ENCODE data around the gene TIPARP. TPM values are rescaled to one million over a fixed set of nuclear protein-coding genes. Genes with fewer than 3 reads are reported as not detected.
"Not testable (repeated sequence)": the region's sequence is repeated elsewhere in the genome, so short reads cannot be mapped to it uniquely, and the experiment has no call there.

TIPARP gene
- total RNA-seq, 1 donor from 2014 or later, result 34.0 TPM

DNA sequence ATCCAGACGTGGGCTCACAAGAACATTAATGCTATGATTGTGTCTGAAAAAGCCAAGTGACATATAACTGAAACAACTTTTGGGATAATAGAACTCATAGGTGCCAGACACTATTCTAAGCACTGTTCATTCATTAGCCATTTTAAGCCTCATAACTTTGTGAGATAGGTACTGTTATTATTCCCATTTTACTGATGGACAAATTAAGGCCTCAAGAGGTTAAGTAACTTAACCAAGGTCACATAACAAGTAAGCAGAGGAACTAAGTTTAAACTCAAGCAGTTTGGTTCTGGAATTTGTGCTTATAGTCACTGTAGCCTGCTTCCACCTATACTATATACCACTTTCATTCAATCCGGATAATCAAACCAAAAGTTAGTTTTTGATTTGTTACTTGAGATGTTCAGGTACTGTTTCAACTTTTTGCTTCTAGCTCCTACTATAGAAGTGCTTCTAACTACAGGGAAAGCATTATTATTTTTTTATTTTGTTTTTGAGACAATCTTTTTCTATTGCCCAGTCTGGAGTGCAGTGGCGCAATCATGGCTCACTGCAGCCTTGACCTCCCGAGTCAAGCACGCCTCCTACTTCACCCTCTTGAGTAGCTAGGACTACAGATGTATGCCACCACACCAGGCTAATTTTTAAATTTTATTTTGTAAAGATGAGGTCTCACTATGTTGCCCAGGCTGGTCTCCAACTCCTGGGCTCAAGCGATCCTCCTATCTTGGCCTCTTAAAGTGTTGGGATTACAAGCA is 41.9 kb downstream of the TIPARP start:
- no peak for DNase-seq

DNA sequence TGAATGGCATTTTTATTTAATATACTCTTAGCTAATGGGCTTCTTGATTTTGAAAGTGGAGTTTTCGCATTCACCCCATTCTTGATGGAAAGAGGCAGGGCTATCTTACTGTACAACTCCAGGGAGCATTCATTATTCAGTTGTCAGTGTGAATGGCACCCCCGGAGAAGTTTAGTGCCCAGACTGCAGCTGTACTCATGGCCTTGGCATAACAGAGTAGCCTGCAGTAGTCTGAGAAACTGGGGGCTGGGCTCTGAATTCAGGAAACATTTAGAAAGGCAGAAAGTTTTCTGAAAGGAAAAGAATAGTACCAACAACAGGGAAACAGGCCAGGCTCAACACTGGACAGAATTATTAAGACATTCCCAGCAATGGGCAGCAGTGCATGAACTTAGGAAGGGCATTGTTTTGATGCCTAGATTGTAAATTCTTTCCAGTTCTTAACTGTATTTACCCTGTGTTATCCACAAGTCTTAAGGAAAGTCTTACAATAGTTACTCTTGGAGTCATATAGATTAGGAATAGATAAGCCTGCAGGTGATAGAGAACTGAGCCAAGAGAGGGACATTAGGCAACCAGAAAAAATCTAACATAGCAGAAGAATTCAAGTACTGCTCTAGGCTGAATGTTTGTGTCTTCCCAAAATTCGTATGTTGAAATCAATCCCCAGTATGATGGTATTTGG is 44.4 kb downstream of the TIPARP start:
- no peak for DNase-seq

DNA sequence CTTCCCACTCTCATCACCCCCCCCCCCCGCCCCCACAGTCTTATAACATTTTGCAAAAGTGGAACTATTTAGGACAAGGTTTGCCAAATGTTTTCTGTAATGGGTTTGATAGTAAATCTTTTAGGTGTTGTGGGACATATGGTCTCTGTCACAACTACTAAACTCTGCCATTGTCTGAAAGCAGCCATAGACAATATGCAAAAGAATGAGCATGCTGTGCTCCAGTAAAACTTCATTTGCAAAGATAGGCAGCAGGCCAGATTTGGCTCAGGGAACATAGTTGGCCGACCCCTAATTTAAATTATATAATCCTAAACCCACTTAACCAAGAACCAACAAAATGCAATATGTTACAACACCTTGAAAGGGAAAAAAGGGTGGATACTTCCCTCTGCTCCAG is 46.4 kb downstream of the TIPARP start:
- no peak for DNase-seq

DNA sequence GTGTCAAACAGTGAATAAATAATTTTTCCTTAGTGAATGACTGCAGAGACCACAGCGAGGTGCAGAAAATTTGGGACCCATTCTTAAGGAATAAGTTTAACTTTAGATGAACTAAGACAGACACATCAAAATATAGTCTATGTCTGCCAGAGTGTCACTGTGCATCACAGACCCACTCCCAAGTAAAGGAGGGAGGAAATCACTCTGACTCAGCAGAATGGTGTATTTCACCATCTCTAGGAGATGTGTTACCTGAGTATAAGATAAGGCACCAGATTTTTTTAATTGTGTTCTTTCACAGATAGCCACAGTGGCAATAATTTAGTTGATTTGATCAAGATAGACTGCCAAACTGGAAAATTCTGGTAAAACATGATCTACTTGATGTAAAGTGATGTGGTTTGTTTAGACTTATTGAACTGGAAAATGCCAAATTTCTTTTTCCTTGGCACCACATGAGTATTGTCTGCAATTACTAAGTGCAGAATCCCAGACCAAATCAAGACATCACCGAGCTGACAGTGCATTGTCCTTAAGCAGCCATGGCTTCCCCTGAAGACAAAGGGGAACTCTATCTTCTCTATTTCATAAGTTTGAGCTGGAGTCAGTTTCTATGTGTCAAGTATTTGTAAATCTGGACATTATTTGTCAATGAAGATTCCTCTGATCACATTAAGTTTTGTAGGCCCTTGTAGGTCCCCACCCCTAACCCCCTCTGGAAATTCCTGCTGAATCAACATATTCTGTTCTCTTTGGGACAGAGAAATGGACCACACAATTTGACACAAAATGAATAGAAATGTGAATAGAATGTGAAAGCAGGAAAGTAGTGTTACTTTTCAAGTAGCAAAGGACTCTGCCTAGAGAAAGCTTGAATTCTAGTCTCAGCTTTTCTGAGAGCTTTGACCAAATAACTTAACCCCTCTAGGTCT is 47.6 kb downstream of the TIPARP start:
- no peak for DNase-seq

DNA sequence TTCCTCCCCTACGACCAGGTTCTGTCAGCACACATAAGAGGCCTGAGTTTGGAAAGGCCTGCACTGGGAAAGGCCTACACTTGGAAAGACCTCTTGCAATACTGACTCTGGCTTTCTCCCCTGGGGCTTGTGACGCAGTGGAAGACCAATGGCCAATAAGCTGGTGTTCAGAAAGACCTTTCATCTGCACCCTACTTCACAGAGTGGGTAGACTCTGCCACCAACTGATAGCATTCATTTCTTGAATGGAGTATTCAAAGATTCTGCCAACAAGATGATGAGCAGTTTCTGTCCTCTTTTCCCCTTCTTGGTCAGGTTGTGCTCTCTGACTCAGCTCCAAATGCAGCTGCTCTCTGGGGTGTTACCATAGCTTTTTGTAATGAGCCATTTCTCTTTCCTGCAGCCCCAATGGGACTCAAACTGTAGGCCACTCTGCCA is 48.8 kb downstream of the TIPARP start:
- no peak for DNase-seq

DNA sequence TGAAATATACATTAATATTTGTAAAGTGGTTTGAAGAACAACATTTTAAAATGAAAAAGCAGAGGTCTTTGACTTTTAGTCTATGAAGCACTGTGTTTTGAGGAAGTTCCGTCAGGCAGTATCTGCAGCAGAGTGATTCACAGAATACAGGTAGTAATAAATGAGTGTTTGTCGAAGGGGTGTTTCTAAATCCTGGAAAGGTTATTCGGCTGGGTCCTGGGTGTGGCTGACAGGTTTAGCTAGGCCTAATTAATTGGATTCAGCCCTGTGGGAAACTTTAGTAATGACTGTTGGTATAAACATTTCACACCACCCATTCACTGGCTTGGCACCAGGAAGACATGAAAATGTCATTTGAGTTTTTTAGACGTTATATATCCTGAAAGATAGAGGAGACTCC is 51.3 kb downstream of the TIPARP start:
- DNase-seq, result no peak

DNA sequence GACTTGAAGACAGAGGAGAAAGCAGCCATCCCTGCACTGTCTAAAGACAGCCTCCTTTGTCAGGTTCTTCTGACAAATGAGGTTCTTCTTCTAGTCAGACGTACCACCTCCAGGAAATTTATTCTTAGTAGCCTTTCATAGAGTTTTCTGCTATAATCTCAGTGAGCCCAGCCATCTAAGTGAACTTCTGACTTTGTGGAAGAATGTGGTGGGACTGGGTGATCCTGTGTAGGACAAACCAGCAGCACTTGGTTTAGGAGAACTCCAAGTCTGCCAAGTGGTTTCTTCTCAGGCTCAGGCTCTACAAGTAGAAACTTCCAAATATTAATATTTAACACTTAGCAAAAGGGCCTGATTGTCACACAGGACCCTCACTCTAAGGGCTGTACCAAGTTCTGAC is 52.1 kb downstream of the TIPARP start:
- DNase-seq, result no peak

DNA sequence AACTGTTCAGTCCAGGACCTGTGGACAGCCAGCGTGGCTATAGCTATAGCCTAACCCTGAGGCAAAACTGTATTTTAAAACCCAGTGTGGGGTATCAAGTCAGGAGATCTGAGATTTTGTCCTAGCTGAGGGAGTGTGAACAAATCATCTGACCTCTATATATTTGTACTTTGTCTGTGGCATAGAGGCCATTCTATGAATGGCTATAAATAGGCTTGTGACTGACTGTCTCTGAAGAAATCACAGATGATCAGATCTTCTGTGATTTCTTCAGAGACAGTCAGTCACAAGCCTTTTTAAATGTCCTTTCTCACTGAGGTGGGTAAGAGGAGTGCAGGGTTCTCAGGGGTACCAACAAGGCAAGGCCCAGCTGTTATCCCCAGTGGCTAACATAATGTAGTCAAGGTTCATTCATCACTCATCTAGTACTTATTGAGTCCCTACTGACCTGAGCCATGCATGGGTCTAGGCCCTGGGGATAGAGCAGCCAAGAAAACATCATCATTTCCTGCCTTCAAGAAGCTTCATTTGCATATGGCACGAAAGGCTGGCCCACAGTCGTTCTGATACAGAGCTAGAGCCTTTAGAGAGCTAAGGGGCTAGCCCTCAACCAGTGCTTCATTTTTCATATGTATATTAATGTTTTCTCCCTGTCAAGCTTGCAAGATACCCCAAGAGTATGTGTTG is 53.3 kb downstream of the TIPARP start:
- no peak for DNase-seq

DNA sequence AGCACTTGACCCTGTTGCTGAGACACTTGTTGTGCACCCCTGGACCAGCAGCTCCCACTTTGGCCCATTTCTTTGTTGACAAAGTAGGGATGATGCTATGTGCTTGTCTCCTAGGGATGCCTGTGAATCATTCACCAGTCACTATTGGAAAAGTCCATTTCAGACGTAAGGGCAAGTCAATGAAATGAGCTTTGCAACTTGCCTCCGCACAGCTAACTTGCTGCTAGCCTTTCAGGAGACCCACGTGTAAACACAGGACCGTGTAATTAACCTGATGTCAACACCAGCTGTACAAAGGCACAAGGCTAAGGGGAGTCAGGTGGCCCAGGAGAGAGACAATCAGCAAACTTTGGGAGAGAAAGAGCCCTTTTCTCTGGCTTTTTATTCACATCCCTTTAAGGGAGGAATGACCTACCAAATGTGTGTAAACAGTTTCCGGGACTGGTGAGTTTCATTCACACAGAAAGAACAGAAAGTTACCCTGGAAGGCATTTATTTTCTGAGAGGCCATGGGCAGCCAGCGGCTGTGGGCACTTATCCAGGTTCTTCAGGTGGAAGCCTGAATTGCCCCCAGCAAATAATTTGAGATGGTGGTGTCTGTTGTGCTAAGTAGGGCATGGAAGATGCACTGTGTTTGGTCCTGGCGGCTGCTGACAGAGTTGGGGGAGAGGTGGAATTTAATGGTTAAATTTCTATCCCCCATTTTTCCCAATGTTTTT is 54.0 kb downstream of the TIPARP start:
- no peak for DNase-seq

DNA sequence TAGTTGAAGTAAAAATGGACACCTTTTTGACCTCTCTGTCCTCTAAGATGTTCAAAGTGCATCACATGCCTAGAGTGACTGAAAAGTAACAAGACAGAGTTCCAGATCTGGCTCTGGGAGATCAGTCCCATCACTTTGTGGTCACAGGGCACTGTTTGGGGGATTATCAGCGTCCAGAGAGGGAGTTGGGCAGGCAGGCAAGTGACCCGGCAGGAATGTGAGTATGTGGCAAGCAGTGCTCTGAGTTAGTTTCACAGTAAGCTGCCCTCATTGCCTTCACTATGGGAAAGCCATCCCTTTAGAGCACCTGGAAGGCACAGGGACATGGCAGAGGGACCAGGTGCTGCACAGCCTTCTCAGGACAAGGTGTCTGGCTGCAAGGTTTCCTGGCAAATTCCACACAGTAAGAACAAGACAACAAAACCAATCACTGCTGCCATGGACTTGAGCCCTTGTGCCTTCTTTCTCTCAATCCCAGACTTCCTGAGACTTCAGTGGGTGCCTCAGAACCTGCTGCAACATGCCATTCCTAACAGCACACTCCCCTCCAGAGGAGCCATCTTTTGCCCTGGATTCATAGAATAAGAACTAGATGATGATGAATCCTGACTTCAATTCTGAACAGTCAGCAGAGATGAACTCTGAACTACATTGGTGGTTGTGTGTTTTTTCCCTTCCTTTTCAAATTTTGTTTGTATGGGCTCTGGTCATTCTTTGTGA is 55.2 kb downstream of the TIPARP start:
- no peak for DNase-seq

DNA sequence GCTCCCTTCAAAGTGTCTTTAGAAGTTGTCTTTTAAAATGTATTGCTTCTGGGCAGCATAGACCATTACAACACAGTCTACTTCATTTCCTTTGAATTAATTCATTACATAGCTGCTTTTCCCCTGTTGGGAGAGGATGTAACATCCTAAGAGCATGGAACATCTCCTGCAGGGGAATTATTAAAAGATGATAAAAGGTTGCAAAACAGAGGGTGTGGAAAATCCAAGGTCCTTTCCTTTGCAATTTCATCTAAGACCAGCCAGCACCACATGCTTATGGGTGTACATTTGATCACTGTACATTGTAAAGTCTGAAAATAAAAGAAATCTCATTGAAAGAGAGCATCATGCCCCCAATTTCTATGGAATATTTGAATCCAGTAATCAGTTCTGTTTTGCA is 57.4 kb downstream of the TIPARP start:
- DNase-seq, result no peak

DNA sequence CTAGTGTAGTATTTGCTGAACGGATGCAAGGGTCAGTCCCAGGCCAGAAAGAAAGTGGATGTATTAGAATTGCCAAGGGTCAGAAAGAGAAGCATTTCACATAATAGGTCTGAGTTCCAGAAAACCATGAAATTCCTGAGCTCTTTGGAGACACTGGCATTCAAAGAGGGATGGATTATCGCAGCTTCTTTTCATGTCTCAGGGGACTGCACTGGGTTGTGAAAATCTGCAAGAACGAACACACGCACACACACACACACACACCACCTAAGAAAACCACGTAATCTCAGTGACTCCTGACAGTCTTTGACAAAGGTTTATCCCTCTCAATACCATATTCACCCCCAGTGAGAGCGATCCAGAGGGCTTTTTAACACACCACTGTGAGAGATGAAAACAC is 57.9 kb downstream of the TIPARP start:
- no peak for DNase-seq

DNA sequence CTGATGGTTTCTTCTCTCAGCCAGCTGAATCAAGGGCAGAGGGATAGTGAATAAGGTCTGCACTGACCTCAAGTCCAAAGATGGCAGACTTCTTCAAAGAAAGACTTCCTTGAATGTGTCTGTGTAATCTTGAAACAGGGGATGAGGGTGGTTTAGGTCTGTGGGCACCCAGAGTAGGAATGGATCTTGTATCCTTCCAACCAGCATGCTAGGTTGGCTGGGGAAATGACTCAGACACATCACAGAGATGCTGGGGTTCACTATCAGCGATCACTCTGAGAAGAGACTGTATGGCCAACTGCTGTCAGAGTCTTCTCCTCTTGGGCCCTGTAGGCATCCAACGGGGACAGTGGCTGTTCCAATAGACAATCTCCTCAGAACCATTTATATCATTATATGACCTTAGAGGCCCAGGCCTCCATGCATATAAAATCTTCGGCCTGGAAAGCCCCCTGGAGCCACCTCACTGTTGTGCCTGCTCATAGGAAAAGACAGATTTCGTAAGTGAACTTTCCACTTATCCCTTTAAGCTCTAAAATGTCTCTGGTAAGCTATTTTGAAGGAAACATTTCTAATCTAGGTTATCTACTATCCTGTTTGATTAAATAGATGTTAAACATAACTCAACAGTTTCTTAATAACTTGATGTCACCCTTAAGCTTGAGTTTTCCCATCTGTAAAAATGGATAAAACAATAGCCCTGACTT is 58.5 kb downstream of the TIPARP start:
- DNase-seq, result no peak

DNA sequence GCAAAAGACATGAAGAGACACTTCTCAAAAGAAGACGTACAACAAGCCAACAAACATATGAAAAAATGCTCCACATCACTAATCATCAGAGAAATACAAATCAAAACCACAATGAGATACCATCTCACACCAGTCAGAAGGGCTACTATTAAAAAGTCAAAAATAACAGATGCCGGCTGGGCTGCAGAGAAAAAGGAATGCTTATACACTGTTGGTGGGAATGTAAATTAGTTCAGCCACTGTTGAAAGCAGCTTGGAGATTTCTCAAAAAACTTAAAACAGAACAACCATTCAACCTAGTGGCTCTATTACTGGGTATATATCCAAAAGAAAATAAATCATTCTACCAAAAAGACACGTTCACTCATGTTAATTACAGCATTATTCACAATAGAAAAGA is 60.3 kb downstream of the TIPARP start:
- DNase-seq, result not testable (repeated sequence)

DNA sequence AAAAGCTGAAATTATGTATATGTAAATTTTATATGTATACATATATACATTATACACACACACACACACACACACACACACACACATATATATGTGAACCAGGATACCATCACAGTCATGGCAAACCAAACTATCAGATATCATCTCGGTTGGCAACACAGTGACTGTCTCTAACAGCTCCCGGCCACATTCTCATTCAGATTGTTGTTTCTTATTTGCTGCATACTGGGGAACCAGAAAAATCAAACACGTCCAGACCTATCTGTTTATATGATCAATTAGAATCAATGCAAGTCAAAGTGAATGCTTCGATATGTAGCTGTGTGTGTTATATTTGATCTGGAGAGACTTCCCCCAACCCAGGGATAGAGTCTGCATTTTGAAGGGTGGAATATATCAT is 61.1 kb downstream of the TIPARP start:
- DNase-seq, result no peak

DNA sequence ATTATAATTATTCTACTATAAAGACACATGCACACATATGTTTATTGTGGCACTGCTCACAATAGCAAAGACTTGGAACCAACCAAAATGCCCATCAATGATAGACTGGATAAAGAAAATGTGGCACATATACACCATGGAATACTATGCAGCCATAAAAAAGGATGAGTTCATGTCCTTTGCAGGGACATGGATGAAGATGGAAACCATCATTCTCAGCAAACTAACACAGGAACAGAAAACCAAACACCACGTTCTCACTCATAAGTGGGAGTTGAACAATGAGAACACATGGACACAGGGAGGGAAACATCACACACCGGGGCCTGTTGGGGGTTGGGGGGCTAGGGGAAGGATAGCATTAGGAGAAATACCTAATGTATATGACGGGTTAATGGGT is 62.7 kb downstream of the TIPARP start:
- DNase-seq, result not testable (repeated sequence)

DNA sequence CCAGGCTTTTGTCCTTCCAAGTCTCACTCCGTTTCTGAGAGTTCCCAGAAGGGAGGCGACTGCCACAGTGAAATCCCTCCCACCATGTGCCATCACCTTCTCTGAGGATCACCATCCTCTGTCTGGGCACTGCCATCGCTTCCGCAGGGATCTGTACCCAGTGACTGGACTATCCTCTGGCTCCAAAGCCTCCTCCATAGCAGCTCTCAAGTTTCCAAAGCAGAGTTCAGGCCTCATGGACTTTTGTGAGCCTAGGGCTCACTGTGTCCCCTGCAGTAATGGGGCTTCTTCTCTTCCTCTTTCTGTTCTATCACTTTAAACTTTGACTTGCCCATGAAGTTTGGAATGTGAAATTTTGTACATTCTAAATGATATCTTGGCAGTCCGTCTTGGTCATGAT is 63.9 kb downstream of the TIPARP start:
- DNase-seq, result no peak

DNA sequence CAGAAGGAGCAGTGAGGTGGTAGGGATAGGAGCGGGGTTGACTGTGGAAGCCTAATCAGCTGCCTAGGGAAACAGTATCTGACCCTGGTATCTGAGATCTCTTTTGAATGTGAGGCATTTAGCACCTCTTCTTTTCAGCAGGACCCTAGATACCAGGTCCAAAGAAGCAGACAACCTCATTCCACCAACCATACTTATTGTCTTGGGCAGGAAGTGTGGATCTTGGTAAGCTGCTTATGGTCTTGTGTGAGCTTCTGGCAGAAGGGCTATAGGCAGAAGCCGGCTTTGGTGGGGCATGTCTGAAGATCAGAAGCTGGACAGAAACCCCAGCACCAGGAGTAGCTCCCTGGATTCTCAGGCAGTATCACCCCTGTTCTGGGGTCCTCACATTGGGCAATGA is 65.6 kb downstream of the TIPARP start:
- no peak for DNase-seq

DNA sequence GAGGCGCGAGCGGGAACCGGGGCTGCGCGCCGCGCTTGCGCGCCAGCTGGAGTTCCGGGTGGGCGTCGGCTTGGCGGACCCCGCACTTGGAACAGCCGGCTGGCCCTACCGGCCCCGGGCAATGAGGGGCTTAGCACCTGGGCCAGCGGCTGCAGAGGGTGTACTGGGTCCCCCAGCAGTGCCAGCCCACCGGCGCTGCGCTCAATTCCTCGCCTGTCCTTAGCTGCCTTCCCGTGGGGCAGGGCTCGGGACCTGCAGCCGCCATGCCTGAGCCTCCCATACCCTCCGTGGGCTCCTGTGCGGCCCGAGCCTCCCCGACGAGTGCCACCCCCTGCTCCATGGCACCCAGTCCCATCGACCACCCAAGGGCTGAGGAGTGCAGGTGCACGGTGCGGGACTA is 66.2 kb downstream of the TIPARP start:
- DNase-seq, result not testable (repeated sequence)

DNA sequence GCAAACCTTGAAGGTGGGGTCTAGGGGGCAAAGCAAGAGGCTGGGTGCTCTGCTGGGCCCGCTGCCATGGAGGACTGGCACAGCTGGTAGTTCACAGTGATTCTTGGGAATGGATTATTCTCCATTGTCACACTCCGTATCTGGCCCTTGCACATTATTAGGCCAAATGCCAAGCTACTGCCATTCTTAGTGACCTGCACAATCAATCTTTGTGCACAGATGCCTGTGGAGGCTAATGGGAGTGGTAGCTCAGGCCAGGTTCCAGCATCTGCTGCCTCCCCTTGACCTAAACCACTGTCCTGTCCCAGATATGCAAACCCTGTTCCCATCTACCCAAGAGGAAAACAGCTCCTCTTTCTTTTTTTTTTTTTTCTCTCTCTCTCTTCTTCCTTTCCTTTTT is 67.5 kb downstream of the TIPARP start:
- no peak for DNase-seq

Data from occipital lobe (tissue), 2 donors.